ENCODE results near the gene MRPL42.

- TF ChIP-seq TAF1 (IDR thresholded peaks at IDR 0.05; ENCODE audit: borderline replicate concordance, insufficient read depth, low read length): no peak
- TF ChIP-seq POLR2AphosphoS5 (IDR thresholded peaks at IDR 0.05; ENCODE audit: low read depth, low read length): no peak
Observed at GRCh38 chr12:93483151-93483807, 16.0 kb downstream of the MRPL42 start.

Data from PFSK-1 (cell line).